ENCODE results near the gene LRIF1. TPM values are rescaled to one million over a fixed set of nuclear protein-coding genes. Genes with fewer than 3 reads are reported as not detected.
"Not testable (repeated sequence)": the region's sequence is repeated elsewhere in the genome, so short reads cannot be mapped to it uniquely, and the experiment has no call there.

The LRIF1 gene
- total and polyA plus RNA-seq, 2 of the 4 experiments (the other 2 are of a cell fraction), result 5.4 to 6.8 TPM

DNA sequence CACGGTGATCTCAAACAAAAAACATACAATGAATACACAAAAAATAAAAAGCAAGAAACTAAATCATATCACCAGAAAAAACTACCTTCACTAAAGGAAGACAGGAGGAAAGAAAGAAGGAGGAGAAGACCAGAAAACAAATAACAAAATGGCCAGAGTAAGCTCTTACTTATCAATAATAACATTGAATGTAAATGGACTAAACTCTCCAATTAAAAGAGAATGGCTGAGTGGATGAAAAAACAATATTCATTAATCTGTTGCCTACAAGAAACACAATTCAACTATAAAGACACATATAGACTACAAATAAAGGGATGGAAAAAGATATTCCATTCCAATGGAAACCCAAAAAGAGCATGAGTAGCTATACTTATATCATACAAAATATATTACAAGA, 27.2 kb downstream of the LRIF1 start:
- no peak overlapping the region for H2BK120ac ChIP-seq (ENCODE audit: low read depth, low read length)
- no peak overlapping the region for H3K4me3 ChIP-seq (ENCODE audit: insufficient read depth, low read depth, low read length)
- H3K56ac ChIP-seq (ENCODE audit: extremely low read depth, insufficient read depth, low read length), result no peak overlapping the region
- no peak overlapping the region for H2AK5ac ChIP-seq (ENCODE audit: low read depth, low read length)
- BruUV-seq (replicated peaks), result no TSS peak
- no peaks in the 10 kb centered on the region for H3K4me1 ChIP-seq (ENCODE audit: control insufficient read depth, insufficient read depth, low read length)
- no peak overlapping the region for H3K23ac ChIP-seq (ENCODE audit: low read depth, low read length)
- no peak overlapping the region for H2BK20ac ChIP-seq (ENCODE audit: low read depth, low read length)
- no peak overlapping the region for H3K4me2 ChIP-seq (ENCODE audit: low read depth, low read length)
- no peak overlapping the region for H2BK15ac ChIP-seq (ENCODE audit: low read depth, low read length)
- dilution Hi-C loops (cut with HindIII; ENCODE audit: low sequenced_read_pairs, unreplicated experiment), result no loop called here
- no peak overlapping the region for H2AFZ ChIP-seq (replicated peaks; ENCODE audit: low read length, poor library complexity)
- in situ Hi-C loops (cut with MboI; ENCODE audit: low sequenced_read_pairs), result no loop called here
- ChIA-PET CTCF (no interaction called here), POLR2A (ENCODE audit: unreplicated experiment) (no interaction called here)
- H4K91ac ChIP-seq (ENCODE audit: insufficient read depth, low read depth, low read length), result no peak overlapping the region
- no peaks in the 10 kb centered on the region for H3K27me3 ChIP-seq (ENCODE audit: control insufficient read depth, insufficient read depth, low read length)
- H3K18ac ChIP-seq (ENCODE audit: low read depth, low read length), result no peak overlapping the region
- no peak overlapping the region for H3K27ac ChIP-seq (ENCODE audit: insufficient read depth, low read length)
- H4K8ac ChIP-seq (ENCODE audit: low read depth in 2 of 2, low read length in 2 of 2), result no peak overlapping the region
- no peak overlapping the region for H3K14ac ChIP-seq (replicated peaks; ENCODE audit: low read depth, low read length)
- DNase-seq, result no peak
- H2BK5ac ChIP-seq (ENCODE audit: low read depth, low read length, poor library complexity, severe bottlenecking), result no peak overlapping the region
- no peaks in the 10 kb centered on the region for H3K36me3 ChIP-seq (ENCODE audit: control insufficient read depth, insufficient read depth, low read length)
- no peaks in the 10 kb centered on the region for H4K20me1 ChIP-seq (ENCODE audit: insufficient read depth, low read length)
- intact Hi-C loops (cut with micrococcal nuclease), result no loop called here
- no peaks in the 10 kb centered on the region for H3K79me1 ChIP-seq (ENCODE audit: low read depth in 1 of 2, low read length in 2 of 2)
- no peak overlapping the region for H2AK9ac ChIP-seq (replicated peaks; ENCODE audit: low read depth, low read length, poor library complexity)
- ATAC-seq (ENCODE audit: low read depth), result no peak
- no peak overlapping the region for H4K5ac ChIP-seq (ENCODE audit: low read depth, low read length)
- WGBS, 2 experiments (ENCODE audit: extremely low coverage in 2 of 2, insufficient read length in 1 of 2), result no CpG with 5 or more reads among the region's 1 CpG
- no peaks in the 10 kb centered on the region for H3K9me1 ChIP-seq (ENCODE audit: insufficient read depth, low read length)
- H3K9me3 ChIP-seq (ENCODE audit: control insufficient read depth, insufficient read depth, low read length), result peaks cover 2% of the 10 kb centered on the region; the same call in 1 of the 2 replicates
- TF ChIP-seq MAZ (IDR thresholded peaks at IDR 0.05; ENCODE audit: borderline replicate concordance, low read depth, low read length), result no peak
- TF ChIP-seq, protein P1, sequence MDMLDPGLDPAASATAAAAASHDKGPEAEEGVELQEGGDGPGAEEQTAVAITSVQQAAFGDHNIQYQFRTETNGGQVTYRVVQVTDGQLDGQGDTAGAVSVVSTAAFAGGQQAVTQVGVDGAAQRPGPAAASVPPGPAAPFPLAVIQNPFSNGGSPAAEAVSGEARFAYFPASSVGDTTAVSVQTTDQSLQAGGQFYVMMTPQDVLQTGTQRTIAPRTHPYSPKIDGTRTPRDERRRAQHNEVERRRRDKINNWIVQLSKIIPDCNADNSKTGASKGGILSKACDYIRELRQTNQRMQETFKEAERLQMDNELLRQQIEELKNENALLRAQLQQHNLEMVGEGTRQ (IDR thresholded peaks at IDR 0.05; ENCODE audit: low read depth, low read length), result no peak
- H3K4ac ChIP-seq (ENCODE audit: low read depth, low read length), result no peak overlapping the region
- no peak overlapping the region for H3K9ac ChIP-seq (ENCODE audit: low read depth, low read length)

DNA sequence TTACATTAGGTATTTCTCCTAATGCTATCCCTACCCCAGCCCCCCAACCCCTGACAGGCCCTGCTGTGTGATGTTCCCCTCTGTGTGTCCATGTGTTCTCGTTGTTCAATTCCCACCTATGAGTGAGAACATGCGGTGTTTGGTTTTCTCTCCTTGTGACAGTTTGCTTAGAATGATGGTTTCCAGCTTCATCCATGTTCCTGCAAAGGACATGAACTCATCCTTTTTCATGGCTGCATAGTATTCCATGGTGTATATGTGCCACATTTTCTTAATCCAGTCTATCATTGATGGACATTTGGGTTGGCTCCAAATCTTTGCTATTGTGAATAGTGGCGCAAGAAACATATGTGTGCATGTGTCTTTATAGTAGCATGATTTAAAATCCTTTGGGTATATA, 32.6 kb downstream of the LRIF1 start:
- CTCF ChIA-PET; H4K20me1 ChIP-seq (ENCODE audit: insufficient read depth, low read length); in situ Hi-C loops (cut with MboI; ENCODE audit: low sequenced_read_pairs); H3K4me2 ChIP-seq (ENCODE audit: low read depth, low read length); H3K9me1 ChIP-seq (ENCODE audit: insufficient read depth, low read length); H4K91ac ChIP-seq (ENCODE audit: insufficient read depth, low read depth, low read length); H3K4me3 ChIP-seq (ENCODE audit: insufficient read depth, low read depth, low read length); H2AK9ac ChIP-seq (replicated peaks; ENCODE audit: low read depth, low read length, poor library complexity); dilution Hi-C loops (cut with HindIII; ENCODE audit: low sequenced_read_pairs, unreplicated experiment); H4K5ac ChIP-seq (ENCODE audit: low read depth, low read length); H3K27me3 ChIP-seq (ENCODE audit: control insufficient read depth, insufficient read depth, low read length); H3K9ac ChIP-seq (ENCODE audit: low read depth, low read length); H3K79me1 ChIP-seq (ENCODE audit: low read depth in 1 of 2, low read length in 2 of 2); H3K9me3 ChIP-seq (ENCODE audit: control insufficient read depth, insufficient read depth, low read length); ATAC-seq (ENCODE audit: low read depth); H2BK20ac ChIP-seq (ENCODE audit: low read depth, low read length); BruUV-seq (replicated peaks); H3K56ac ChIP-seq (ENCODE audit: extremely low read depth, insufficient read depth, low read length); H3K27ac ChIP-seq (ENCODE audit: insufficient read depth, low read length); H2AFZ ChIP-seq (replicated peaks; ENCODE audit: low read length, poor library complexity); H3K23ac ChIP-seq (ENCODE audit: low read depth, low read length); H4K8ac ChIP-seq (ENCODE audit: low read depth in 2 of 2, low read length in 2 of 2); H2BK15ac ChIP-seq (ENCODE audit: low read depth, low read length); H2BK120ac ChIP-seq (ENCODE audit: low read depth, low read length); H3K4ac ChIP-seq (ENCODE audit: low read depth, low read length); H2AK5ac ChIP-seq (ENCODE audit: low read depth, low read length); intact Hi-C loops (cut with micrococcal nuclease); H2BK5ac ChIP-seq (ENCODE audit: low read depth, low read length, poor library complexity, severe bottlenecking); H3K36me3 ChIP-seq (ENCODE audit: control insufficient read depth, insufficient read depth, low read length); H3K18ac ChIP-seq (ENCODE audit: low read depth, low read length); H3K14ac ChIP-seq (replicated peaks; ENCODE audit: low read depth, low read length); POLR2A ChIA-PET (ENCODE audit: unreplicated experiment); DNase-seq; H3K4me1 ChIP-seq (ENCODE audit: control insufficient read depth, insufficient read depth, low read length): not testable (repeated sequence)
- WGBS, 2 experiments (ENCODE audit: extremely low coverage in 2 of 2, insufficient read length in 1 of 2), result no CpG with 5 or more reads among the region's 3 CpGs
